Daoy (cell line): Measurements from ENCODE around the gene IFI6. TPM values are rescaled to one million over a fixed set of nuclear protein-coding genes. Genes with fewer than 3 reads are reported as not detected.
"Not testable (repeated sequence)": the region's sequence is repeated elsewhere in the genome, so short reads cannot be mapped to it uniquely, and the experiment has no call there.

Source experiments
- DNase-seq: peaks from one replicate; pipeline ENCODE4 v3.0.0-alpha.2; 2015; ENCODE audit warnings: low read depth
- total RNA-seq: library from RNA; depleted of rRNA; stranded (reverse); fragments of >200 nt; shearing (Covaris generic); gene quantifications from 2 replicates; pipeline ENCODE4 v1.2.3, GENCODE V29; 2014; rRNA removed

Gene IFI6, protein sequence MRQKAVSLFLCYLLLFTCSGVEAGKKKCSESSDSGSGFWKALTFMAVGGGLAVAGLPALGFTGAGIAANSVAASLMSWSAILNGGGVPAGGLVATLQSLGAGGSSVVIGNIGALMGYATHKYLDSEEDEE
- total RNA-seq = 12.7 and 20.3 TPM in 2 replicates

DNA sequence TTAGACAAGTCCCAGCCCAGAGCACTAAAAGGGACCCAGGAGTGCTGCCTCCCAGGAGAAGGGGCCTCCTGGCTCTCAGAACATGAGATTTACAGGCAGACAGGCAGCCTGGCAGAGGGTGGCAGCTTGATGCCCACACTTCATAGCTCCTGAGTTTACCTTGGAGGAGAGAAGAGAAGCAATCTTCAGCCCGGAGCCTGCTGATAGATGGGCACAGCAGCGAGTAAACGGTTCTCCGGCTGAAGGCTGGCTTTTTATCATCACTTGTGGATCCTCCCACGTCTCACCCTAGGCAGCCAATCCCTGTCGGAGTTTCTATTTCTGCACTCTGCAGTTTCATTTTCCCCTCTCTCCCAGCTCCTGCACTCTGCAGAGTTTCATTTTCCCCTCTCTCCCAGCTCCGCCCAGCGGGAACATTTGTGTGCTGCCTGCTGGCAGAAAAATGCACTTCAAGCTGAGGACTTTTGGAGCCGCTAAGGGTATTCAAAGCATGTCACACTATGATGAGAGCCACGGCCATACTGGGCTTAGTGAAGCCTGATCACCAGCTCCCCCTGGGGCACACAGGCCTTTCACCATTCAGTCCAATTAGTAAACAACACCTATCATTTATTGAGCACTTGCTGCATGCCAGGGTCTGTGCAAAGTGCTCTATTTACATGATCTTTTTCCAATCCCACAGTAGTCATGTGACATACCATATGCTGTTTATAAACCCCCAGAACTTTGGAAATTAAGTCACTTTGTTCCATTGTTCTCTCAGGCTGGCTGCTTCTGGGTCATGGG lies at the start of gene IFI6:
IFI6 (minus strand) TSS at position 229 of the 786 bp plus-strand sequence. CDS start 2,878 bp downstream, outside the sequence.
- peak; percentile 95 for DNase-seq

DNA sequence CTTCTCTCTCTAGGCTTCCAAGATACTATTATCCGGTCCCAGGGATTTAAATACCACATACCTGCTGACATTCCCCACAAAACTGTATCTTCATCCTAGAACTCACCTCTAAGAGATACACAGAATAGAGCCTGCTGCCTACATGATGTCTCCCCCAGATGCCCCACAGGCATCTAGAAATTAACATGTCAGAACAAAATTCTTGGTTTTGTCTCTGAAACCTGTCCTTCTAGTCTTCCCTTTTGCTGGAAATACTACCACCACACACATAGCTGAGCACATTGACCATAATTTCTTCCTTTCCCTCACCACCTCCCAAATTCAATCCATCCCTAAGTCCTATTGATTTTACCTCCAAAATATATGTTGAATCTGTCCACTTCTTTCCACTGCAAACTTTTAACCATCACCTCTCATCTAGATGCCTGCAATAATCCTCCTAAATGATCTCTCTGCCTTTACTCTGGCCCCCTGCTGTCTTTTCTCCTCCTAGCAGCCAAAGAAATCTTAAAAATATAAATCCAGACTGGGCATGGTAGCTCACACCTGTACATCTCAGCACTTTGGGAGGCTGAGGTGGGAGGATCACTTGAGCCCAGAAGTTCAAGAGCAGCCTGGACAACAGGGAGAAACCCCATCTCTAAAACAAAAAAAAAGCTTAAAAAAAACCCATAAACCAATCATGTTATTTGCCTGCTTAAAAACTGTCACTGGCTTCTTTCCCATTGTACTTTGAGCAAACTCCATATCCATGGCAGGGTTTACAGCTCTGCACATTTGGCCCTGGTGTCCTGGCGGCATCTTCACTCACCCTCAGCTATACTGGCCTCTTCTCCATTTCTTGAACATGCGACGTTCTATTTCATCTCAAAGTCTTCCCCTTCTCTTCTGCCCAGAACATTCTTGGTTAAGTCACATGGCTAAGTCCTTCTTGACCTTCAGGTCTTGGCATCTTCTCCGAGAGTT lies 47.6 kb upstream of the IFI6 start:
- no peak for DNase-seq

DNA sequence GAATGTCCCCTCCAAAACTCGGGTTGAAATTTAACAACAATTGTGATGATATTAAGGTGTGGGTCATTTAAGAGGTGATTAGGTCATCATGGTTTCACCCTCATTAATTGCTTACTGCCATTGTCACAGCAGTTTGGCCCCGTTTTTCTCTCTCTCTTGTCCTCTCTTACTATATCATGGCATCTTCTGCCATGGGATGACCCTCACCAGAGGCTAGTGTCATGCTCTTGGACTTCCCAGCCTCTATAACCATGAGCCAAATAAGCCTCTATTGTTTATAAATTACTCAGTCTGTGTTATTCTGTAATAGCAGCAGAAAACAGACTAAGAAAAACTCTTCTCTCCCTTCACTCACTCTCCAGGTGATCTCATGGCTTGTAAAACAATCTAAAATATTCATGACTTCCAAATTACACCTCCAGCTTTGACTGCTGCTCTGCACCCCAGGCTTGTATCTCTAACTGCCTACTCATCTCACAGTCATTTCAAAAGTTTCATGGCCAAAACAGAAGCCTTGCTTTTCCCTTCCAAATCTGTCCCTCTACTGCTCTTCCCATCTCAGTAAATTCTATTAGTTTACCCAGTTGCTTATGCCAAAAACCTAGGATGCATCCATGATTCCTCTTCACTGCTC lies 44.4 kb upstream of the IFI6 start:
- no peak for DNase-seq

DNA sequence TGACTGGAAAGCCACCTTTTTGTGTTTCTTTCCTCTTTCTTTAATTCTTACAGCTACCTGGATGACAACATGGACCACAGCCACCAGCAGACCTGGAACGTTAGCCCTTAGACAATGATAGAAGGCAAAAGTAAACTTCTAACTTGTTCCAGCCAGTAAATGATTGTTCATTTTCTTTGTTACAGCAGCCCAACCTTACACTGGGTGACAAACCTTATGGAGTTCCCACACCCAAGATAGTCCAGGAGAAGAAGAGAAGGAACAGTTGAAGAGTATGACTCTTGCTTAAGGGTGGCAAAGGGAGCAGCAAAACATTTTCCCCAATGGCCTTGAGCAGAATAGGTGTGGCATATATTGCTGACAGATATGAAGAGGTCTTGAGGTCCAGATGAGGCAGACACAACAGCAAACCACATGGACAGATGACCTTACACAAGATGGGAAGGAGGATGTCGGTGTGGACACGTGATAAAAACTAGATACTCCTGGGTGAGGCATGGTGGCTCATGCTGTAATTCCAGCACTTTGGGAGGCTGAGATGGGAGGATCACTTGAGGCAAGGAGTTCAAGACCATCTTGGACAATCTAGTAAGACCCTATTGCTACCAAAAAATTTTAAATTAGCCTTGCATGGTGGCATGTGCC lies 42.0 kb upstream of the IFI6 start:
- no peak for DNase-seq

DNA sequence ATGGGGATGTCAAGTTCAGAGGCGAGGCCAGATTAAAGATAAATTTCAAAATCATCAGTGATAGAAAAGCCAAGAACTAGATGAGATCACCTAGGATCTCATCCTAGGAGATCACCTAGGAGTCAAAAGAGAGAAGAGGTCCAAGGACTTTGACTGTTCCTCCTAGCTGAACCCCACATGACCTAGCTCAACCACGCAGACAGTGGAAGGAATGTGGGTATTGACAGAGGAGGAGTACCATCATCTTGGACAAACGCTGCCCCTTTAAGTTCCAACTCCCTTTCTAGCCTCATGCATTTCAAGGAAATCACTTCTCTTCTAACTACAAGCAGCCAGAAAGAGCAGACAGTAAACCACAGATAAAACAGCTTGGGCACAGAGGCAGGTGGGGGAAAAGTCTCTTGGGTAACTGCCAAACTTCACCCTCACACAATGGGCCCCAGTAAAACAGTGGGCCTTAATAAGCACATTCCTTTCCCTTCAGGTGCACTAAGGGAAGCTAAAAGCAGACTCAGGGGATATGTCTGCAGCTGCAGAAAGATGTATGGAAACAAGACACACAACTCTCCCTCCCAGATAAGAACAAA lies 41.2 kb upstream of the IFI6 start:
- DNase-seq = no peak

DNA sequence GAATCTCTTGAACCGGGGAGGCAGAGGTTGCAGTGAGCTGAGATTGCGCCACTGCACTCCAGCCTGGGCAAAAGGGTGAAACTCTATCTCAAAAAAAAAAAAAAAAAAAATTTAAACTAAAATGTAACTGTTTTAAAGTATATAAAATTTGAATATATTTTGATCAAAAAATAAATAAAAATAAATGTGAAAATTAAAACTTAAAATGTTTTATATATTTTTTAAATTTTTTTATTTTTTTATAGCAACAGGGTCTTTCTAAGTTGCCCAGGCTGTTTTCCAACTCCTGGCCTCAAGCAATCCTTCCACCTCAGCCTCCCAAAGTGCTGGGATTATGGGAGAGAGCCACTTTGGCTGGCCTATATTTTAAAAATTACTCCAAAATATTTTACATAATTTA lies 38.6 kb upstream of the IFI6 start:
- no peak for DNase-seq

DNA sequence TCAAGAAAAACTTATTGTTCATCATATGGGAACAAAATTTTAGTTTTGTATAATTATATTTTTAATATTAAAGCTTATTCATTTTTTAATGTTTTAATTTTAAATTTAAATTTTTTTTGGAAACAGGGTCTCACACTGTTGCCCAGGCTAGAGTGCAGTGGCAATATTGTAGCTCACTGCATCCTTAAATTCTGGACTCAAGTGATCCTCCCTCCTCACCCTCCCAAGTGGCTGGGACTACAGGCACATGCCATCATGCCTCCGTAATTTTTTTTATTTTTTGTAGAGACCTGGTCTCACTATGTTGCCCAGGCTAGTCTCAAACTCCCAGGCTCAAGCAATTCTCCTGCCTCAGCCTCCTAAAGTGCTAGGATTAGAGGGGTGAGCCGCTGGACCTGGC lies 33.6 kb upstream of the IFI6 start:
- DNase-seq = no peak

DNA sequence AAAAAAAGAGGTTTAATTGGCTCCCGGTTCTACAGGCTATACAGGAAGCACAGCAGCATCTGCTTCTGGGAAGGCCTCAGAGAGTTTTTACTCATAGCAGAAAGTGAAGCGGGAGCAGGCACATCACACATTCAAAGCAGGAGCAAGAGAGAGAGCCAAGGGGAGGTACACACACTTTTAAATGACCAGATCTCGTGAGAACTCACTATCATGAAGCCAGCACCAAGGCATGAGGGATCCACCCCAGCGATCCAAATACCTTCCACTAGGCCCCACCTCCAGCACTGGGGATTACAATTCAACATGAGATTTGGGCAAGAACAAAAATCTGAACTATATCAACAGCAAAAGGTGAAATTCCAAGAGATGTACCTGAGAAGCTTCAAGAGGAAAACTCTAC lies 33.0 kb upstream of the IFI6 start:
- DNase-seq = no peak

DNA sequence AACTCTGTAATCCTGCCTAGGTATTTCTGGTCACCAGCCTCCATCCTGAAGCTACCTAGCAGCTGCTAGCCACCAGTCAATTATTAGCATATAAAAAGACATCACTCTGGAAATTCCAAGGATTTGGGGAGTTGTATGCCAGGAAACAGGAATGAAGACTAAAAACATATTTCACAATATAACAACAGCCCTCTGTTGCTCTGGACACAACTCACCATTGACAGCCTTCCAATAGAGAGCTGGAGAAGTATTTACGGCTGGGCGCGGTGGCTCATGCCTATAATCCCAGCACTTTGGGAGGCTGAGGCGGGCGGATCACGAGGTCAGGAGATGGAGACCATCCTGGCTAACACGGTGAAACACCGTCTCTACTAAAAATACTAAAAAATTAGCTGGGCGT lies 24.8 kb upstream of the IFI6 start:
- DNase-seq = not testable (repeated sequence)

DNA sequence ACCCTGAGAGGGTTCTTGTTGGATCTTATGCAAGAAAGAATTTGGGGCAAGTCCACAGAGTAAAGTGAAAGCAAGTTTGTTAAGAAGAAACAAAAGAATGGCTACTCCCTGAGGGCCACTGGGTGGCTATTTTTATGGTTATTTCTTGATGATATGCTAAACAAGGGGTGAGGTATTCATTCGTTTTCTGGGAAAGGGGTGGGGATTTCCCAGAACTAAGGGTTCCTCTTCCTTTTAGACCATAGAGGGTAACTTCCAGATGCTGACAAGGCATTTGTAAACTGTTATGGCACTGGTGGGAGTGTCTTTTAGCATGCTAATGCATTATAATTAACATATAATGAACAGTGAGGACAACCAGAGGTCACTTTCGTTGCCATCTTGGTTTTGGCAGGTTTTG lies 18.2 kb upstream of the IFI6 start:
- no peak for DNase-seq

DNA sequence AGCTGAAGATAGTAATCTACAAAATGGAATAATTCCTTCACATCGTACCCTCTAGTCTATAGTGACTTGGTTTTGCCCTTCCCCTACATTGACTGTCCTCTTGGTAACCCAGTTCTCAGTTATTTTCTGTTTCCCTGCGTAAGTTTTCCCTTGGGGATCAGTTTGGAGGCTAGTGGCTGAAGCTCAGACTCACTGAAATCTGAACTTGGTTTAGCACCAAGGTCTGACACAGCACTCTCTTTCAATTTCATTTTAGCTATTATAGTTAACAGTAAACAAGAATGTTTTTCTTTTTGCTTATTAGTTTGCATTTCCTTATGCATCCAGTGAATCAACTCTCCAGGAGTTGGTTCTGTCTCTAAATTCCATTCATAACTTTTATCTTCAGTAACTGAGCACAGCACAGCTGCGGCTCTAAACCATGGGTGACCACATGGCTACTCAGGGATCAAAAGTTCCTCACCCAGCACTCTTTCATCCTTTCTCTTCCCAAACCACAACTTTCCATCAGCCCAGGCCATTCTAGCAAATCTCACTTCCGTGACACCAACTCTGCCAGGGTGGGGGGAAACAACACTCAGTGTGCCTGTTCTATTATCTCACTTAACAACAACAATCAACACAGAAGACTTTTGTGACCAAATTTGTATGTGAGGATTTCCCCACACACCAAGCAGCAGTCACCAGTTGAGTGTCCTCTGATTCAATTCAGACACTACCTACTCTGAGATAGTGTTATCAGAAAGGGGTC lies 17.6 kb upstream of the IFI6 start:
- no peak for DNase-seq

DNA sequence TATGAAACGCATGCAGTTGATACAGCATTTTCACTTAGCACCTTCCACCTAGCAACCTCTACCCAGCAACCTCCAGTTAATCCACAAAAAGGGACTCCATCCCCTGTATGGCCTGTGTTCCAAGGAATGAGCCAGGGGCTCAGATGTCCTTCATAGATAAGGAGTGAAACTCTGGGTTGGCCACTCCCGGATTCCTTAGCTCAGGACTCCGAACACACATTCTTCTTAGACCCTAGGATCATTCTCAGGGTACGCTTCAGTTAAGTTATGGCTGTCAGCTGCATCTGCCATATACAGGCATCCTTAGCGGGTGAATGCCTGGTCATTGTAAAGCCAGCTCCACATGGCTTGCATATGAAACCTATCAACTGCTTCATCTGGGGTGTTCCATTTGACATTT lies 15.9 kb upstream of the IFI6 start:
- no peak for DNase-seq

DNA sequence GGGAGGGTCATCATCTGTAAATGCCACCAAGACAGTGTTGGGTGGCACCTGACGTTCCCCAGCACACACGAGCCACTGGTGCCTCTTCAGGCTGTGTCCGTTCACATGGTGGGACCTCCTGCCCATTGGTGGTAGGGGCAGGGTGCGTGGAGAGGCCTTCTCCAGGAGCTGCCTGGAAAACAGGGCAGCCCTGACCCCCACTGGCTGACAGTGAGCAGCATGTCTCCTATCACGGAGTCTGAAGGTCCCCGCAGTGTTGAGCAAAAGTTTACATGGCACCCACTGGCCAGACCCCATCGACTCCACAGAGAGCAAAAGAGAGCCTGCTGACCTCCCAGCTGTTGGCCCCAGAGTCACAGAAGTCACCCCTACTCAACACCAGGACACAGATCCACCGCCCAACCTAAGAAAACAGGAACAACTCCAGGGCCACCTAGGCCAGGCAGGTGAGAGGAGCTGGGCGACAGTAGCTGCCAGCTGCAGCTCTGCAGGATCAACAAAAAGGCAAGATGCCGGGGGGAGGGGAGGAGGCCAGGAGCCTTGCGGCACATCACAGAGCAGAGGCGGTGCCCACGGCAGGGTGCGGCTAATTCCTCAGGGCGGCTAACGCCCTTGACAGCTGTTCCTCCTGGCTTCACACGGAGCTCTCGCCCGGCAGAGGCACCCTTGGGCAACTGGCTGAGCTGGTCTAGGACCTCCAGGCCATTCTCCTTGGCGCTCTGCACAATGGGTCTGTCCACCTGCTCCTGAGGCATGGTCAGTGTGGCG lies 14.4 kb upstream of the IFI6 start:
- no peak for DNase-seq

DNA sequence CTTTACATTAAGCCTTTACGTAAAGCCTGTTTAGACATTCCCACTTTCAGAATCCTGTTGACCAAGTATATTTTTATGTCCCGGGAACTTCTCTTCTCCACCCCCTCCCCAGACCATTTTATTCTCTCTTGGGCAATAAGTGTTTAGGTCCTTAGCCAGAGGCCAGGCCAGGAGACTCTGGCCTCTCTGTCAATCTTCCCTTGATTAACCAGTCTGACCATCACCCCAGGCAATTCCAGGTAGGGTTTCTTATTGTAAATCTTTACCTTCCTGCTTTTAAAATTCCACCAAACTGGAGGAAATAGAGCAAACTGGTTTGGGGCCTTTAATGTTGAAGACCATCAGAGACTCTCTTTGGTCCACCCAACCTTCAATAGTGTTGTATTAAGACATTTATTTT lies 12.2 kb upstream of the IFI6 start:
- DNase-seq = no peak

DNA sequence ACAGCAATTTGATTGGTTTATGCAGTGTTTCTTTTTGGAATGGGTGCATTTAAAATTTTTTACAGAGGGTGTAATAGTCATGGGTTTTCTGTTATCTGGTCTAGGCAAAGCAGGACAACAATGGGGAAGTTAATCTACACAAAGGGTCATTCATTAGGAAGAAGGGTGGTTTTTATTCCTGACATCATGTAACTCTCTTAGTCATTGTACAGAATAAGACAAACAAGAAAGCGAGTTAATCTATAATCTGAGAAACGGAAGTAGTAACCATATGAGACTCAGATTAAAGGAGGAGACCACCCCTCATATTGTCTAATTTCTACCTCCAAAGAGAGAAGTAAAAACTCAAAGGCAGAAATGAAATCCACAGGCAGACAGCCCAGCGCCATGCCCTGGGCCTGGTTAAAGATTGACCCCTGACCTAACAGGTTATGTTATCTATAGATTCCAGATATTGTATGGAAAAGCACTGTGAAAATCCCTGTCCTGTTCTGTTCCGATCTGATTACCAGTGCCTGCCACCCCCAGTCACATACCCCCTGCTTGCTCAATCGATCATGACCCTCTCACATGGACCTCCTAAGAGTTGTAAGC lies 10.5 kb upstream of the IFI6 start:
- DNase-seq = no peak

DNA sequence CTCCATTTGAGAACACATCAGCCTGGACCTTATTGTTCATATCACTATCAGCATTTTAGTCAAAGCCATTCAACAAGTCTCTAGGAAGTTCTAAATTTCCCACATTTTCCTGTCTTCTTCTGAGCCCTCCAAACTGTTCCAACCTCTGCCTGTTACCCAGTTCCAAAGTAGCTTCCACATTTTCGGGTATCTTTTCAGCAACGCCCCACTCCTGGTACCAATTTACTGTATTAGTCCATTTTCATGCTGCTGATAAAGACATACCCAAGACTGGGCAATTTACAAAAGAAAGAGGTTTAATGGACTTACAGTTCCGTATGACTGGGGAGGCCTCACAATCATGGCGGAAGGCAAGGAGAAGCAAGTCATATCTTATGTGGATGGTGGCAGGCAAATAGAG lies 9.6 kb upstream of the IFI6 start:
- not testable (repeated sequence) for DNase-seq

DNA sequence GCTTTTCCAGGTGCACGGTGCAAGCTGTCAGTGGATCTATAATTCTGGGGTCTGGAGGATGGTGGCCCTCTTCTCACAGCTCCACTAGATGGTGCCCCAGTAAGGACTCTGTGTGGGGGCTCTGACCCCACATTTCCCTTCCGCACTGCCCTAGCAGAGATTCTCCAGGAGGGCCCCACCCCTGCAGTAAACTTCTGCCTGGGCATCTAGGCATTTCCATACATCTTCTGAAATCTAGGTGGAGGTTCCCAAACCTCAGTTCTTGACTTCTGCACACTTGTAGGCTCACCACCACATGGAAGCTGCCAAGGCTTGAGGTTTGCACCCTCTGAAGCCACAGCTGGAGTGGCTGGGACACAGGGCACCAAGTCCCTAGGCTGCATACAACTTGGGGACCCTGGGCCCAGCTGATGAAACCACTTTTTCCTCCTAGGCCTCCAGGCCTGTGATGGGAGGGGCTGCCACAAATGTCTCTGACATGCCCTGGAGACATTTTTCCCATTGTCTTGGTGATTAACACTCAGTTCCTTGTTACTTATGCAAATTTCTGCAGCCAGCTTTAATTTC lies 8.3 kb upstream of the IFI6 start:
- not testable (repeated sequence) for DNase-seq

DNA sequence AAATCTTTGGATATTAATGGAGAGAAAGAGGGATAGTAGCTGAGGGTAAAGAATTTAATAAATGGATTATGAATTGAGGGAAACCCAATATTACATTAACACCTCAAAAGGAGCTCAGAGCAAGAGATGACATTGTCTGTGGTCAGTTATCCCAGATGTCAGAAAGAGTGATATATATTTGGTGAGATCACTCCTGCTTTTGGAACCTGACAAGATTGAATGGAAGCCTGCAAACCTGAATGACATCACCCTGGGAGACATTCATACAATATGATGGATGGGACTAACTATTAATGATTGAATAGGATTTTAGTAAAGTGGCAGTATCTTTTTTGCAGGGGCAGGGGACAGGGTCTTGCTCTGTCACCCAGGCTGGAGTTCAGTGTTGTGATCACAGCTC lies 6.8 kb upstream of the IFI6 start:
- no peak for DNase-seq

DNA sequence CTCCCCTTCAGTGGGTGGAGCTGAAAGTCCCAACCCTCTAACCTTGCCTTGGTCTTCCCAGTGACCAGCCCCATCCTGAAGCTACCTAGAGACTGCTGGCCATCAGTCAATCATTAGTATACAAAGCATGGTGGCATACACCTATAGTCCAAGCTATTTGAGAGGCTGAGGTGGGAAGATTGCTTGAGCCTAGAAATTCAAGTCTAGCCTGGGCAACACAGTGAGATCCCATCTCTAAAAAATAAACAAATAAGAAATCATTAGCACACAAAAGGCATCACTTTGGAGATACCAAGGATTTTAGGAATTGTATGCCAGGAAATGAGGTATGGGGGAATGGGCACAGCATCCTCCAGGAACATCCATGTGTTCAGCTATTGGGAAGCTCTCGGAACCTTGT lies 4.4 kb upstream of the IFI6 start:
- no peak for DNase-seq
